Activated CD4-positive, alpha-beta T cell treated with anti-CD3 and anti-CD28 coated beads for 36 hours (primary cell): Measurements from ENCODE around the gene KPNA3. TPM values are rescaled to one million over a fixed set of nuclear protein-coding genes. Genes with fewer than 3 reads are reported as not detected.
"Not testable (repeated sequence)": the region's sequence is repeated elsewhere in the genome, so short reads cannot be mapped to it uniquely, and the experiment has no call there.

Experiments
- ATAC-seq: fragments of 200-7000 bp; cut with Tn5 transposase; one replicate; pipeline ENCODE4 v1.10.0; 2021; ENCODE audit warnings: mild to moderate bottlenecking, moderate library complexity
- CTCF ChIA-PET: fragments of 350-600 bp; sonication (Branson Sonifier 250); formaldehyde crosslinking; loops from one replicate; lab custom pipeline; 2021; ENCODE audit warnings: antibody characterized with exemption; lab: Charles Lee
- POLR2A ChIA-PET: fragments of 350-600 bp; sonication (Branson Sonifier 250); formaldehyde crosslinking; loops from one replicate; lab custom pipeline; 2021; ENCODE audit warnings: antibody characterized with exemption, inconsistent platforms; lab: Charles Lee
- DNase-seq: peaks from one replicate; pipeline ENCODE4 v3.0.0-alpha.2; 2020
- H3K27ac Mint-ChIP-seq: one replicate; pipeline ENCODE4 v1.8.0; 2021; ENCODE audit warnings: mixed read lengths
- H3K27me3 Mint-ChIP-seq: one replicate; pipeline ENCODE4 v1.8.0; 2021; ENCODE audit warnings: mixed read lengths
- H3K36me3 Mint-ChIP-seq: one replicate; pipeline ENCODE4 v1.8.0; 2021; ENCODE audit warnings: low read depth, mixed read lengths
- H3K4me1 Mint-ChIP-seq: one replicate; pipeline ENCODE4 v1.8.0; 2021; ENCODE audit warnings: mixed read lengths
- H3K4me3 Mint-ChIP-seq: one replicate; pipeline ENCODE4 v1.8.0; 2021; ENCODE audit warnings: mild to moderate bottlenecking, moderate library complexity, mixed read lengths
- H3K9me3 Mint-ChIP-seq: one replicate; pipeline ENCODE4 v1.8.0; 2021; ENCODE audit warnings: low read depth, mixed read lengths
- intact Hi-C, 2 experiments: fragments of 100-400 bp; cut with DNase I in 1 of 2; cut with micrococcal nuclease in 1 of 2; formaldehyde crosslinking; loops; one replicate each; pipeline versions ENCODE4 v1.14.2 to v1.15.1; 2022 to 2024; cut with DNase I, micrococcal nuclease
- total RNA-seq, 2 experiments: library from RNA; stranded (reverse); gene quantifications; one replicate each; pipeline ENCODE4 v1.2.3, GENCODE V29; 2021

KPNA3 gene
- total RNA-seq, 2 experiments from 2014 or later: 51.7 to 58.0 TPM

GRCh38 chr13:49749848-49750247, 42.6 kb downstream of the KPNA3 start:
- ChIA-PET CTCF (no interaction called here), POLR2A (no interaction called here)
- H3K4me3 Mint-ChIP-seq: no peak overlapping the region
- H3K27ac Mint-ChIP-seq: no peak overlapping the region
- ATAC-seq (no peak), DNase-seq (no peak)
- peaks cover 11% of the 10 kb centered on the region for H3K36me3 Mint-ChIP-seq
- peaks cover 19% of the 10 kb centered on the region for H3K4me1 Mint-ChIP-seq
- intact Hi-C loops: no loop called here
- no peaks in the 10 kb centered on the region for H3K9me3 Mint-ChIP-seq
- H3K27me3 Mint-ChIP-seq: no peaks in the 10 kb centered on the region

DNA sequence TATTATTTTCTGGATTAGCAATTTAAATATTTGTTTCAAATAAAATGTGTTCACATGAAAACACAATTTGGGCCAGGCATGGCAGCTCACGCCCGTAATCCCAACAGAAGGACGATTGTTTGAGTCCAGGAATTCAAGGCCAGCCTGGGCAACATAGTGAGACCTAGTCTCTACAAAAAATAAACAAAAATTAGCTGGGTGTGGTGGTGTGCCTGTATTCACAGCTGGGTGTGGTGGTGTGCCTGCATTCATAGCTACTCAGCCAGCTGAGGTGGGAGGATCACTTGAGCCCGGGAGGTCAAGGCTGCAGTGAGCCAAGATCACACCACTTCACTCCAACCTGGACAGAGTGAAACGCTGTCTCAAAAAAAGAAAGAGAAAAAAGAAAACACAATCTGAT, 46.4 kb downstream of the KPNA3 start:
- intact Hi-C loops: no loop called here
- Mint-ChIP-seq H3K27me3 (no peaks in the 10 kb centered on the region), H3K36me3 (peaks cover 12% of the 10 kb centered on the region), H3K27ac (no peak overlapping the region), H3K4me1 (peaks cover 3% of the 10 kb centered on the region), H3K9me3 (no peaks in the 10 kb centered on the region), H3K4me3 (no peak overlapping the region)
- CTCF ChIA-PET: no interaction called here
- POLR2A ChIA-PET: no interaction called here
- ATAC-seq: no peak
- no peak for DNase-seq

DNA sequence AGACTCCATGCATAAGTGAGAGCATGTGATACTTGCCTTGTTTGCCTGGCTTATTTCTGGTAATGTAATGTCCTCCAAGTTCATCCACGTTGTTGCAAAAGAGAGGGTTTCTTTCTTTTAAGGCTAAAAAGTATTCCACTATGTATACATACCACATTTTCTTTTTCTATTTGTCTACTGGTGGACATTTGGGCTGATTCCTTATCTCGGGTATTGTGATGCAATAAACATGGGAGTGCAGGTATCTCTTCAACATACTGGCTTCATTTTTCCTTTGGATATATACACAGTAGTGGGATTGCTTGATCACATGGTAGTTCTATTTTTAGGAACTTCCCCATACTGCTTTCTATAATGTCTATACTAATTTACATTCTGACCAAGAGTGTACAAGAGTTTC, 51.6 kb downstream of the KPNA3 start:
- ChIA-PET POLR2A (no interaction called here), CTCF (no interaction called here)
- no peak overlapping the region for H3K4me3 Mint-ChIP-seq
- H3K36me3 Mint-ChIP-seq: peaks cover 12% of the 10 kb centered on the region
- H3K27me3 Mint-ChIP-seq: no peaks in the 10 kb centered on the region
- H3K4me1 Mint-ChIP-seq: no peaks in the 10 kb centered on the region
- DNase-seq (no peak), ATAC-seq (no peak)
- no peak overlapping the region for H3K27ac Mint-ChIP-seq
- intact Hi-C loops: no loop called here
- H3K9me3 Mint-ChIP-seq: no peaks in the 10 kb centered on the region

DNA sequence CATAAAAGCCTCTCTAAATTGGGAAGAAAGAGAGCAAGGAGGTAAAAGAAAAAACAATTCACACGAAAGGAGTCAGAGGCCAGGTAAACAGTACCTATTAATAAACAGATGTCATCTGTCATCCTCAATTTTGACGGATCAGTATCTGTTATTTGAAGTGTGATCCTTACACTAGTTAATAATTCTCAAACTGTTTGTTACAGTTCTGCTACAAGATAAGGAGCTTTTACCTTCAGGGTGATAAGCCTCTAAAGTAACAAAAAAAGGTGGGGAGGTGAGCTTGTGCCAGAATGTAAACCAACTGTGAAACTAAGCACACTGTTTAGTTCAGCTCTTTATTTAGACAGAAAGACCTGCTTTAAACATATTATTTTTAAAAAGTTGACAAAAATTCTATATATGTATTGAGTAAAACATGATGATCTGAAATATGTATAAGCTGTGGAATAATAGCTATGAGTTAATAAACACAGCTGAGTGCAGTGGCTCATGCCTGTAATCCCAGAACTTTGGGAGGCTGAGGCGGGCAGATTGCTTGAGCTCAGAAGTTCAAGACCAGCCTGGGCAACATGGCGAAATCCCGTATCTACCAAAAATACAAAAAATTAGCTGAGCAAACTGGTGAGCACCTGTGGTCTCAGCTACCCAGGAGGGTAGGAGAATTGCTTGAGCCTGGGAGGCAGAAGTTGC, 52.8 kb downstream of the KPNA3 start:
- ChIA-PET POLR2A (interaction anchor here (0.6 kb wide), 1 partner anchor 282 kb away, joined by 5 read pairs; no protein-coding TSS in a partner anchor), CTCF (interaction anchor here (0.5 to 1.0 kb wide), 2 partner anchors 10 to 14 kb away, joined by 3 read pairs; no protein-coding TSS in a partner anchor)
- DNase-seq (no peak), ATAC-seq (no peak)
- H3K4me3 Mint-ChIP-seq: no peak overlapping the region
- intact Hi-C loops: no loop called here
- H3K9me3 Mint-ChIP-seq: no peaks in the 10 kb centered on the region
- no peak overlapping the region for H3K27ac Mint-ChIP-seq
- no peaks in the 10 kb centered on the region for H3K27me3 Mint-ChIP-seq
- peaks cover 9% of the 10 kb centered on the region for H3K36me3 Mint-ChIP-seq
- no peaks in the 10 kb centered on the region for H3K4me1 Mint-ChIP-seq

DNA sequence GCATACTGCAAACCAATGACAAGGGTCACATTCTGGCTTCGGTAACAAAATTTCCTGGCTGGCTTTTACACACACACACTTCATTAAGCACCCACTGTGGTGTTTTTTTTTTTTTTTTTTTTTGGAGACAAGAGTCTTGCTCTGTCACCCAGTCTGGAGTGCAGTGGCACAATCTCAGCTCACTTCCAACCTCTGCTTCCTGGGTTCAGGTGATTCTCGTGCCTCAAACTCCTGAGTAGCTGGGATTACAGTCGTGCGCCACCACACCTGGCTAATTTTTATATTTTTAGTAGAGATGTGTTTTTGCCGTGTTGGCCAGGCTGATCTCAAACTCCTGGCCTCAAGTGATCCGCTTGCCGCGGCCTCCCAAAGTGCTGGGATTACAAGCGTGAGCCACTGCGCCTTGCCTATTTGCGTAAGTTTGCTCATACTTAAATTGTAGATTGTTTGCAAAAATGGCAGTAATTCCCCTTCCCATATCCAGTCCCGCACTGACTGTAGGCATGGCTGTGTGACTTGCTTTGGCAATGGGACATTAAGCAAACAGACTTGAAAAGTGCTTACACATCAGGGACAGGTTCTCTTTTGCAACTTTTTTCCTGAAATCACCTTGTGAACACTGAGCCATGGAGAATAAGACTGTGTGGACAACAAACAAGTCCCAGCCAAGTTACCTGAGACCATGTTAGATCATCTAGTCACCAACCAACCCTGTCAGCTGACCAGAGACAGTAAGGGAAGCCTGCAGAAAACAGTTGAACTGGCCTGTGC, 59.1 kb downstream of the KPNA3 start:
- ATAC-seq (no peak), DNase-seq (no peak)
- ChIA-PET CTCF (no interaction called here), POLR2A (interaction anchor here (0.6 kb wide), 1 partner anchor 882 kb away, joined by 3 read pairs; no protein-coding TSS in a partner anchor)
- Mint-ChIP-seq H3K4me3 (no peak overlapping the region), H3K9me3 (no peaks in the 10 kb centered on the region), H3K27me3 (no peaks in the 10 kb centered on the region), H3K36me3 (peaks cover 14% of the 10 kb centered on the region), H3K27ac (no peak overlapping the region), H3K4me1 (no peaks in the 10 kb centered on the region)
- intact Hi-C loops: no loop called here

DNA sequence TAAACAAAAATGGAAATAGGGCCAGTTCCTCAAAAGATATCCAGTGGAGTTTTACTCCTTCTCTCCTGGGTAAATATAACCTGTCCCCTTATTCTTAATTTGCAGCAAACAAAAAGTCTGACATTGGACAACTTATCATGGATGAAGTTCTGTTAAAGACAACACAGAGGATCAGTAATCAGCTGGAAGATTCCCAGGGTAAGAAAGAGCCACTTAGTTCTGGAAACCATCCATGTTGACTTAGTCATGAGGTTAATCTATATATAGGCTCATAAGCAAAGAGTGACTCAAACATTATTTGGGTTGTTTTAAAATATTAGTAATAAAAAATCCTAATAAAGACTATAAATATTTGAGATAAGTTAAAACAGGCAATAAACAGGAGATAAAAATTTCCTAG, 60.7 kb downstream of the KPNA3 start:
- no peaks in the 10 kb centered on the region for H3K27me3 Mint-ChIP-seq
- ChIA-PET CTCF (no interaction called here), POLR2A (no interaction called here)
- H3K36me3 Mint-ChIP-seq: peaks cover 27% of the 10 kb centered on the region
- intact Hi-C loops: no loop called here
- ATAC-seq (no peak), DNase-seq (no peak)
- no peaks in the 10 kb centered on the region for H3K4me1 Mint-ChIP-seq
- H3K4me3 Mint-ChIP-seq: no peak overlapping the region
- H3K9me3 Mint-ChIP-seq: no peaks in the 10 kb centered on the region
- H3K27ac Mint-ChIP-seq: no peak overlapping the region

DNA sequence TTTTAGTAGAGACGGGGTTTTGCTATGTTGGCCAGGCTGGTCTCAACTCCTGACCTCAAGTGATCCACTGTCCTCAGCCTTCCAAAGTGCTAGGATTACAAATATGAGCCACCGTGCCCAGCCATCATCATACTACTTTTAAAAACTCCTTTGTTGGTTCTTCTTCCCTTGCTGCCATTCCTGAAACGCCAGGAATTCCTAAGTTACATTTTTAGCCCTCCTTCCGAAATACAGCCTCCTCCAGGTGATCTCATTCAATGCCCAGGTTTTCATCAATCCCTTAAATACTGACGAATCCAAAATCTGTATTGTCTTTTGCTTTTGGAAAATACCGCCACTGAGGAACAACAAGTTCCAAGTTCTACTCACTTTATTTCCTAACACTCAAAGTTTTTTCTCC, 75.9 kb downstream of the KPNA3 start:
- no peak overlapping the region for H3K27ac Mint-ChIP-seq
- peaks cover 8% of the 10 kb centered on the region for H3K9me3 Mint-ChIP-seq
- H3K27me3 Mint-ChIP-seq: no peaks in the 10 kb centered on the region
- ChIA-PET POLR2A (no interaction called here), CTCF (interaction anchor here (0.6 kb wide), 1 partner anchor 490 kb away, joined by 3 read pairs; no protein-coding TSS in a partner anchor)
- DNase-seq (no peak), ATAC-seq (no peak)
- H3K36me3 Mint-ChIP-seq: peaks cover 57% of the 10 kb centered on the region
- intact Hi-C loops: no loop called here
- H3K4me1 Mint-ChIP-seq: no peaks in the 10 kb centered on the region
- H3K4me3 Mint-ChIP-seq: no peak overlapping the region

GRCh38 chr13:49714757-49715156, 77.7 kb downstream of the KPNA3 start:
- POLR2A ChIA-PET: no interaction called here
- no peaks in the 10 kb centered on the region for H3K4me1 Mint-ChIP-seq
- DNase-seq (no peak), ATAC-seq (no peak)
- CTCF ChIA-PET: no interaction called here
- peaks cover 53% of the 10 kb centered on the region for H3K36me3 Mint-ChIP-seq
- no peak overlapping the region for H3K27ac Mint-ChIP-seq
- no peak overlapping the region for H3K4me3 Mint-ChIP-seq
- no peaks in the 10 kb centered on the region for H3K27me3 Mint-ChIP-seq
- intact Hi-C loops: no loop called here
- peaks cover 8% of the 10 kb centered on the region for H3K9me3 Mint-ChIP-seq

DNA sequence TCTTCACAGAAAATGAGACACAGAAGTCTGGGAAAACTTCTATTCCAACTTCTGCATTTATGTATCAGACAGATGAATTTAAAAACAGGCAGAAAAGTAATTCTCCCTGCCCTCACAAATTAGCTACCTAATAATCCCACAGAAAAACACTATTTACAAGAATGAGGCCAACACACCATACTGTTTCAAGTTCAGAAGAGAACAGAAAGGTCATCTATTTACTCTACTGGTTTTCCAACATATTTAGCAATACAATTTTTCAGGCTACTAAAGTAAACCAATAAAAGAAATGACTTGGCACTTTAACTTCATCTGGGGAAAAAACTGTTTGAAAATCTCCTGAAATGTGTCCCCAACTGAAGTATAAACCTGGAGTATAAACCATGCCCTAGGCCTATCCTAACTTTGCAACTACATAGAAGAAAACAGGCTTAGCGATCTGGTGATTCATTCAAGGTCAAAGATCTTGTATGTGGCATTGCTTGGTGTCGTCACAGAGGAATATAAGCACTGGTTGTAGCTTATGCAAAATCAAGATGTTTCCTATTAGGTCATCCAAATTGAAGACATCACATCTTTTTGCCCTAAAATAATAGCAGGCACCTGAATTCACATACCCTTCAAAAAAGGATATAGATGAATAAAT, 81.1 kb downstream of the KPNA3 start:
- no peaks in the 10 kb centered on the region for H3K4me1 Mint-ChIP-seq
- H3K36me3 Mint-ChIP-seq: peaks cover 43% of the 10 kb centered on the region
- DNase-seq (no peak), ATAC-seq (no peak)
- ChIA-PET CTCF (interaction anchor here (1.0 kb wide), 1 partner anchor 8 kb away, joined by 4 read pairs; no protein-coding TSS in a partner anchor), POLR2A (no interaction called here)
- peaks cover 3% of the 10 kb centered on the region for H3K9me3 Mint-ChIP-seq
- no peak overlapping the region for H3K4me3 Mint-ChIP-seq
- no peak overlapping the region for H3K27ac Mint-ChIP-seq
- intact Hi-C loops: no loop called here
- no peaks in the 10 kb centered on the region for H3K27me3 Mint-ChIP-seq

GRCh38 chr13:49704264-49704663, 88.2 kb downstream of the KPNA3 start:
- CTCF ChIA-PET, H3K9me3 Mint-ChIP-seq, intact Hi-C loops, H3K27ac Mint-ChIP-seq, POLR2A ChIA-PET, ATAC-seq, DNase-seq, H3K4me3 Mint-ChIP-seq, H3K27me3 Mint-ChIP-seq, H3K4me1 Mint-ChIP-seq: not testable (repeated sequence)
- H3K36me3 Mint-ChIP-seq: peaks cover 28% of the 10 kb centered on the region

GRCh38 chr13:49701491-49701890, 91.0 kb downstream of the KPNA3 start:
- ChIA-PET POLR2A (no interaction called here), CTCF (no interaction called here)
- Mint-ChIP-seq H3K9me3 (no peaks in the 10 kb centered on the region), H3K27me3 (no peaks in the 10 kb centered on the region), H3K4me3 (no peak overlapping the region), H3K27ac (no peak overlapping the region), H3K36me3 (peaks cover 16% of the 10 kb centered on the region), H3K4me1 (no peaks in the 10 kb centered on the region)
- DNase-seq (no peak), ATAC-seq (no peak)
- intact Hi-C loops: no loop called here
